Measurements from ENCODE around the gene LEUTX. TPM values are rescaled to one million over a fixed set of nuclear protein-coding genes. Genes with fewer than 3 reads are reported as not detected.

Gene LEUTX
- total RNA-seq, 1 donor from 2014 or later, result not detected

DNA sequence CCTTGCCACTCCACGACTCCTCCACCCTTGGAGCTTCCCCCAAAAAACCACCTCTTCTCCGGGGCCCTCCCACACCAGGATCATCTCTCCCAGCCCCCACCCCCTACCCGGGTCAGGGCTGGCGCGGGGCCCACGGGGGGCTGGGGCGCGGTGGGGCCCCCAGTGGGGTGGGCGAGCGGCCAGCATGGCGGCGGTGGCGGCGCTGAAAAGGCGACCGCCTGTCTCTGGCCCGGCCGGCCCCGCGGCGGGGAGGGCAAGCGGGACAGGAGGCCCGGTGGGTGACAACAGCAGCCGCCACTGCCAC lies 54.5 kb downstream of the LEUTX start:
- no peak for ATAC-seq
- intact Hi-C loops (cut with micrococcal nuclease), result no loop called here
- DNase-seq, result no peak

DNA sequence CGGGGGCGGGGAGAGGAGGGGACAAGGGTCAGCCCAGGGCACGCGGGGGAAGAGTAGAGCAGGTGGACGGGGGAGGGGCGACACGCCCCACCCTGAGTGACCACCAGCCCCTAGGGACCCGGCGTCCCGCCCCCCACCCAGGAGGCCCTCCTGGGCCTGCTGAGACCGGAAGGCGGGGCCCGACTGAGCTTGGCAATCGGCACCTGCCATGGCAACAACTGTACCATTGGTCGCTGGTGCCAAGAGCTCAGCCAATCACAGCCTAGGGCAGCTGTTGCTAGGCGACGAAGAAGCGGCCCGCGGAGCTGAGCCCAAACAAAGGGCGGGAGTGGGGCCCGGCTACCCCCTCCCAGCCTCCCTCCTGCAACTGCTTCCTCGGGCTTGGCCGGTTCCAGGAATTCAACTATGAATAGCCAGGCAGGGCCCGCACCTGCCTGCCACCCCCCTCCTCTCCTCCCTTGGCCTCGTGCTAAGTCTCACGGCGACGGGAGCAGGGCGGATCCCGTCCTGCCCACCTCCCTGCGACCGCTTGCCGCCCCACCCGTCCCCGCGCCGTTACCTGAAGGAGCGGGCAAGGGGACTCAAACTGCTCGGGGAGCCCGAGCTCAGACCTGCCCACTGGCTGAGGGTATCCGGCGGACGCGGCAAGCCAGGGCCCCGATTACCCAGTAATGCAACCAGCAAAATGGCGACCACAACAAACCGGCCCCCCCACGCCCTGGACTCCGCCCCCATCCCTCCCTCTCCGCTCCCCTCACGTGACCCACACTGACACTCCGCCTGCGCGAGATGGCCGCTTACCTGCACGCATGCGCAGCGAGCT lies 55.0 kb downstream of the LEUTX start, which contains the start of gene DYRK1B:
Gene DYRK1B, minus strand, starts transcription at position 699 of the 823 bp plus-strand sequence. CDS start 2,295 bp downstream, outside the sequence.
- DNase-seq, result peak; percentile 98
- intact Hi-C loops (cut with micrococcal nuclease), result no loop called here

DNA sequence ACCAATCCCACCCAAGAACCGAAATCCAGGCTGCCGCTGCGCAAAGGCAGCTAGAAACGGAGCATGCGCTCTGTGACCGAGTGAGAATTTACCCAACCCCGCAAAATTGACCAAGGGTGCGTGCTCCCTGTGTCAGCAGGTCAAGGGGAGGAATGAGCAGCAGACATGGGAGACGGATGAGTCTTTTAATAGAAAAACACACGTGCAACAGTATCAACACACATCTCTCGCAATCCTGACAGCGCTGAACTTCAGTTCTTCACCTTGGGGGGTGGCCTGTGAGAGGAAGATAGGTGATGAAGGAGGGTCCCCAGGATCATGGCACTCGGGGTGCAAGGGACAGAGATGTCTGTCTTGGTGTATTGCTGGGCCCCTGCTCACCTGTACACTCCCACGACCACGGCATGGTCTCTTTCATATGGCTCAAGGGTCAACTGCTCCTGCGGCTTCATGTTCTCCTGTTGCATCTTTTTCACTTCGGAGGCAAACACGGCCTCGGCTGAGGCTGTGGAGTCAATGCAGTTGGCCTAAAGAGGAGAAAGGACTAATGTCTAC lies 55.7 kb downstream of the LEUTX start:
- ATAC-seq (no peak), DNase-seq (no peak)
- intact Hi-C loops (cut with micrococcal nuclease), result no loop called here

More for the DNA sequence above, 55.0 kb downstream of the LEUTX start, which contains the start of gene DYRK1B:
- ATAC-seq, result peak; percentile 91

Small RNA genes lying within 50 kb of the gene (microRNA-seq; reads per million reads assigned to microRNA genes)
- gene MIR6719 (ENCODE audit: borderline number of aligned reads), result not detected

Other genes with a start within 250 kb of the LEUTX start
- 2.0 TPM for gene EID2B, start 246.0 kb upstream of the LEUTX start, total RNA-seq
- 9.9 TPM for gene EID2, start 238.7 kb upstream of the LEUTX start, total RNA-seq
- gene LGALS13, start 176.3 kb upstream of the LEUTX start, total RNA-seq, result not detected
- gene LGALS16, start 122.9 kb upstream of the LEUTX start, total RNA-seq, result not detected
- not detected for gene LGALS14, start 74.4 kb upstream of the LEUTX start, total RNA-seq
- not detected for gene CLC, start 40.8 kb upstream of the LEUTX start, total RNA-seq
- 27.3 TPM for gene DYRK1B, start 55.3 kb downstream of the LEUTX start, total RNA-seq
- gene FBL, start 67.5 kb downstream of the LEUTX start, total RNA-seq, result 57.3 TPM
- gene FCGBP, start 155.8 kb downstream of the LEUTX start, total RNA-seq, result 13.0 TPM
- 69.3 TPM for gene PSMC4, start 192.3 kb downstream of the LEUTX start, total RNA-seq
- gene ZNF546, start 218.2 kb downstream of the LEUTX start, total RNA-seq, result 6.9 TPM

Data from left ventricle myocardium superior (tissue), 1 donor.